ENCODE data around the gene PSMA7. TPM values are rescaled to one million over a fixed set of nuclear protein-coding genes. Genes with fewer than 3 reads are reported as not detected.
A peak's percentile ranks its signal among the peaks of the same experiment; 100 is the strongest.

PSMA7 gene
- total RNA-seq, 1 donor from 2014 or later, result 201 TPM

DNA sequence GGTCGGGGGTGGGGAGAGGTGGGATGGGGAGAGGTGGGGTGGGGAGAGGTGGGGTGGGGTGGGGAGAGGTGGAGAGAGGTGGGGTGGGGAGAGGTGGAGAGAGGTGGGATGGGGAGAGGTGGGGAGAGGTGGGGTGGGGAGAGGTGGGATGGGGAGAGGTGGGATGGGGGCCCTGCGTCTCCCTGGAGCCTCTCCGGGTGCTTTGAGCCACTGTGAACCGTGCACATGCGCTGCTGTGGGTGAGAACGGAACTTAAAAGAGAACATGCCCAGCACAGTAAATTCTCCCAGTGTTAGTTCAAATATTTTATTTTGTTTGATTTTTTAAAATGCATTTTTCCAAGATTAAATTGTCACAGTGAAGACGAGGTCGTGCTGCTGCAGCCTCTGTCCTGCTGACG lies 17.1 kb upstream of the PSMA7 start:
- Mint-ChIP-seq H3K27ac (no peak overlapping the region), H3K36me3 (peaks cover 6% of the 10 kb centered on the region), H3K4me3 (no peak overlapping the region), H3K4me1 (peaks cover 9% of the 10 kb centered on the region), H3K9me3 (no peaks in the 10 kb centered on the region), H3K27me3 (ENCODE audit: low read depth) (no peaks in the 10 kb centered on the region)
- TF ChIP-seq, protein P1, sequence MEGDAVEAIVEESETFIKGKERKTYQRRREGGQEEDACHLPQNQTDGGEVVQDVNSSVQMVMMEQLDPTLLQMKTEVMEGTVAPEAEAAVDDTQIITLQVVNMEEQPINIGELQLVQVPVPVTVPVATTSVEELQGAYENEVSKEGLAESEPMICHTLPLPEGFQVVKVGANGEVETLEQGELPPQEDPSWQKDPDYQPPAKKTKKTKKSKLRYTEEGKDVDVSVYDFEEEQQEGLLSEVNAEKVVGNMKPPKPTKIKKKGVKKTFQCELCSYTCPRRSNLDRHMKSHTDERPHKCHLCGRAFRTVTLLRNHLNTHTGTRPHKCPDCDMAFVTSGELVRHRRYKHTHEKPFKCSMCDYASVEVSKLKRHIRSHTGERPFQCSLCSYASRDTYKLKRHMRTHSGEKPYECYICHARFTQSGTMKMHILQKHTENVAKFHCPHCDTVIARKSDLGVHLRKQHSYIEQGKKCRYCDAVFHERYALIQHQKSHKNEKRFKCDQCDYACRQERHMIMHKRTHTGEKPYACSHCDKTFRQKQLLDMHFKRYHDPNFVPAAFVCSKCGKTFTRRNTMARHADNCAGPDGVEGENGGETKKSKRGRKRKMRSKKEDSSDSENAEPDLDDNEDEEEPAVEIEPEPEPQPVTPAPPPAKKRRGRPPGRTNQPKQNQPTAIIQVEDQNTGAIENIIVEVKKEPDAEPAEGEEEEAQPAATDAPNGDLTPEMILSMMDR (IDR thresholded peaks at IDR 0.05; ENCODE audit: unreplicated experiment), result no peak
- no peak for DNase-seq (ENCODE audit: low spot score in 2 of 2, unreplicated experiment in 2 of 2)

DNA sequence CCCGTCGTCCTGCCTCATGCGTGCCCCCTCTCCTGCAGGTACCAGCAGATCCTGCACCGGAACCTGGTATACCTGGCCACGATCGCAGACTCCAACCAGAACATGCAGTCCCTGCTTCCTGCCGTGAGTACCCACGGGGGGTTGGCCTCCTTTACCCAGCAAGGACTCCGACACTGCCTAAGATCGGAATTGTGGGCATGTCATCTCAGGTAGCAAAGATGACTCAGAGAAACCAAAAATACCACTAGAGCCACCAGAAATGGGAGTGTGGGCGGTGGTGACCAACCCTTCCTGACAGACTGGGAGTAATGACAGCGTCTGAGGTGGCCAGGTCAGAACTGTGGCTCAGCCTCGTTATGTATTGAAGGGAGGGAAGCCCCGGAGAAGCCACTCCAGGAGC lies 16.6 kb upstream of the PSMA7 start:
- Mint-ChIP-seq H3K27ac (peak overlapping the region; percentile 6), H3K9me3 (no peaks in the 10 kb centered on the region), H3K4me3 (no peak overlapping the region), H3K27me3 (ENCODE audit: low read depth) (no peaks in the 10 kb centered on the region), H3K36me3 (peaks cover 6% of the 10 kb centered on the region), H3K4me1 (peaks cover 9% of the 10 kb centered on the region)
- no peak for DNase-seq (ENCODE audit: low spot score in 2 of 2, unreplicated experiment in 2 of 2)
- TF ChIP-seq, protein P1 (IDR thresholded peaks at IDR 0.05; ENCODE audit: unreplicated experiment), result no peak

DNA sequence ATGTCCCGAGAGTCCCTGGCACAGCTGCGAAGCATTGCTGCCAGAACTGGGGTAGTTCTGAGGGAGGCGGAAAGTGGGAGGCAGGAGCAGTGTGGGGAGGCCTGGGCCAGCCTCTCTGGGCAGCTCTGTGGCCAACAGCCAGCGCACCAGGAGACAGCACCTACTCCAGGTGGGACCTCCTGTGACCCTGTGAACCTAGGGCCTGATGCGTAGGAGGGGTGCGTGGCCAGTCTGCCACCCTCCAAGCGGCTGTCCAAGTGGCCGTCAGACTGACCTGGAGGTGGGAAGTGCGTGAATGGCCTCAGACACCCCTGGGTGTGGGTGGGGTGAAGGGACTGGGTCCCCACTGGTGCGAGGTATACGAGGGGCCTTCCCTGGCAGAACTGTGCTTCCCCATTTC lies 15.9 kb upstream of the PSMA7 start:
- H3K4me1 Mint-ChIP-seq, result peaks cover 9% of the 10 kb centered on the region
- TF ChIP-seq, protein P1 (IDR thresholded peaks at IDR 0.05; ENCODE audit: unreplicated experiment), result no peak
- H3K9me3 Mint-ChIP-seq, result no peaks in the 10 kb centered on the region
- H3K36me3 Mint-ChIP-seq, result peaks cover 10% of the 10 kb centered on the region
- no peak overlapping the region for H3K4me3 Mint-ChIP-seq
- H3K27ac Mint-ChIP-seq, result no peak overlapping the region
- DNase-seq (ENCODE audit: low spot score in 2 of 2, unreplicated experiment in 2 of 2), result no peak
- no peaks in the 10 kb centered on the region for H3K27me3 Mint-ChIP-seq (ENCODE audit: low read depth)

DNA sequence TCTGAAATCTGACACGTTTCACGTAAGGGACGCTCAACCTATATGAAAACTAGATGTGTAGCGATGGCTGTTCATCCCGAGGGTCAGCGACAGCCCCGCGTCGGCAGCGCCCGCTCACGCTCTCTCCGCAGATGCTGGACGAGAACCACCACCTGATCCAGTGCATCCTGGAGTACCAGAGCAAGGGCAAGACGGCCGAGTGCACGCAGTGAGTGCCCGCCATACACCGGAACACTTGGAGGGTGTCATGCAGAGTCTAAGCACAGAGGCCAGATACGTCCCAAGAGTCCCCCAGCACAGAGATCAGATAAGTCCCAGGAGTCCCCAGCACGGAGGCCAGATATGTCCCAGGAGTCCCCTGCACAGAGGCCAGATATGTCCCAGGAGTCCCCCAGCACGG lies 15.3 kb upstream of the PSMA7 start:
- DNase-seq (ENCODE audit: low spot score in 2 of 2, unreplicated experiment in 2 of 2), result no peak
- H3K27ac Mint-ChIP-seq, result no peak overlapping the region
- no peak overlapping the region for H3K4me3 Mint-ChIP-seq
- TF ChIP-seq, protein P1 (IDR thresholded peaks at IDR 0.05; ENCODE audit: unreplicated experiment), result no peak
- peaks cover 9% of the 10 kb centered on the region for H3K4me1 Mint-ChIP-seq
- peaks cover 15% of the 10 kb centered on the region for H3K36me3 Mint-ChIP-seq
- no peaks in the 10 kb centered on the region for H3K27me3 Mint-ChIP-seq (ENCODE audit: low read depth)
- H3K9me3 Mint-ChIP-seq, result peaks cover 5% of the 10 kb centered on the region

DNA sequence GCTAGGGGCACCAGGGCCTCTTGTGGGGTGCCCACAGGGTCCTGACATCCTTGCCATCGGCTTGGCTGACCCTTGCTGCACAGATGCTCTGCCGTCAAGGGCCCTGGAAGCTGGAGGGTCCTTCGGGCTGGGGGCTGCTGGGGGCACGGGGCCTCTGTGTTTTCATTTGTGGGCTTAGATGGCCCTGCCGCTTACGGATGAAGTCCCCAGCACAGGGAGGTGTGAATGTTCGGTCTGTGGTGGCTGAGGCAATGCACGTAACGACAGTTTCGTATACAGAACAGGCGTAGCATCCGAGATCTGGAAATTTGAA lies 14.8 kb upstream of the PSMA7 start:
- Mint-ChIP-seq H3K9me3 (peaks cover 8% of the 10 kb centered on the region), H3K27ac (no peak overlapping the region), H3K4me1 (peaks cover 9% of the 10 kb centered on the region), H3K4me3 (no peak overlapping the region), H3K36me3 (peaks cover 20% of the 10 kb centered on the region), H3K27me3 (ENCODE audit: low read depth) (no peaks in the 10 kb centered on the region)
- TF ChIP-seq, protein P1 (IDR thresholded peaks at IDR 0.05; ENCODE audit: unreplicated experiment), result no peak
- DNase-seq (ENCODE audit: low spot score in 2 of 2, unreplicated experiment in 2 of 2), result no peak

DNA sequence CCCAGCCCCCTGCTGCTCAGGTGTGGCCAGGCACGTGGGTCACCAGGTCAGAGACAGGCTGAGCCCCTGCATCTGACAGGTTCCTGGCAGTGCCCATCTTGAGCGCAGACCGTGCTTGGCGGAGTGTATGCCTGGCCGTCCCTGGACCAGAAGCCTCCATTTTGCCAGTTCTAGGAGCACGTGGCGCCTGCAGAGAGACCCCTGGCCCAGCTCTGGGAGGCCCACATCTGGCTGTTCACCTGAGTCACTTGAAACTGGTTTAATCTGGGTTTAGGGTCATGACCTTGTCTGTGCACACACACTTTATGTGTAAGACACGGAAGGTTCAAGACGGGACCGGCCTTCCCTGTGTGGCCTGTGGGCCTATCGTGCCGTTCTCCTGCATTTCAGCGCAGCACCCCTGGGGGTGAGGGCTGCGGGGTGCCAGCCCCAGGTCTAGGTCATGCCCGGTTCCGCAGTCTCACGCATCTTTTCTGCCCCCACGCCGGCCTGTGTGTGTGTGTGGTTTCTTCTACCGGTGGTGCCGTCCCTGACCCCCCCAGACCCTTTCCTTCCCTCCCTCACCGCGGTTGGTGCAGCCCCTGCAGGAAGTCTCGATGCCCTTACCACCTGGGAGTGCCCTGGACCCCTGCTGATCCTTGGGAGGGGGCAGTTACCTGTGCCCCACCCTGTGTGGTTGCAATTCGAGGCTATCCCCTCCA lies 14.3 kb upstream of the PSMA7 start:
- H3K27ac Mint-ChIP-seq, result no peak overlapping the region
- H3K4me1 Mint-ChIP-seq, result peaks cover 9% of the 10 kb centered on the region
- DNase-seq (ENCODE audit: low spot score in 2 of 2, unreplicated experiment in 2 of 2), result no peak
- no peak overlapping the region for H3K4me3 Mint-ChIP-seq
- TF ChIP-seq, protein P1 (IDR thresholded peaks at IDR 0.05; ENCODE audit: unreplicated experiment), result no peak
- no peaks in the 10 kb centered on the region for H3K27me3 Mint-ChIP-seq (ENCODE audit: low read depth)
- peaks cover 11% of the 10 kb centered on the region for H3K9me3 Mint-ChIP-seq
- peaks cover 24% of the 10 kb centered on the region for H3K36me3 Mint-ChIP-seq

All from mesothelial cell of epicardium (in vitro differentiated cells).